ENCODE measurements around the gene BNIP2.

- TF ChIP-seq, protein P1, sequence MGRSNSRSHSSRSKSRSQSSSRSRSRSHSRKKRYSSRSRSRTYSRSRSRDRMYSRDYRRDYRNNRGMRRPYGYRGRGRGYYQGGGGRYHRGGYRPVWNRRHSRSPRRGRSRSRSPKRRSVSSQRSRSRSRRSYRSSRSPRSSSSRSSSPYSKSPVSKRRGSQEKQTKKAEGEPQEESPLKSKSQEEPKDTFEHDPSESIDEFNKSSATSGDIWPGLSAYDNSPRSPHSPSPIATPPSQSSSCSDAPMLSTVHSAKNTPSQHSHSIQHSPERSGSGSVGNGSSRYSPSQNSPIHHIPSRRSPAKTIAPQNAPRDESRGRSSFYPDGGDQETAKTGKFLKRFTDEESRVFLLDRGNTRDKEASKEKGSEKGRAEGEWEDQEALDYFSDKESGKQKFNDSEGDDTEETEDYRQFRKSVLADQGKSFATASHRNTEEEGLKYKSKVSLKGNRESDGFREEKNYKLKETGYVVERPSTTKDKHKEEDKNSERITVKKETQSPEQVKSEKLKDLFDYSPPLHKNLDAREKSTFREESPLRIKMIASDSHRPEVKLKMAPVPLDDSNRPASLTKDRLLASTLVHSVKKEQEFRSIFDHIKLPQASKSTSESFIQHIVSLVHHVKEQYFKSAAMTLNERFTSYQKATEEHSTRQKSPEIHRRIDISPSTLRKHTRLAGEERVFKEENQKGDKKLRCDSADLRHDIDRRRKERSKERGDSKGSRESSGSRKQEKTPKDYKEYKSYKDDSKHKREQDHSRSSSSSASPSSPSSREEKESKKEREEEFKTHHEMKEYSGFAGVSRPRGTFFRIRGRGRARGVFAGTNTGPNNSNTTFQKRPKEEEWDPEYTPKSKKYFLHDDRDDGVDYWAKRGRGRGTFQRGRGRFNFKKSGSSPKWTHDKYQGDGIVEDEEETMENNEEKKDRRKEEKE (IDR thresholded peaks at IDR 0.05), result no peak
- no peak for TF ChIP-seq RNF2 (conservative IDR thresholded peaks at IDR 0.05; ENCODE audit: low read depth)
- no peak for TF ChIP-seq CREB3 (CRISPR knock-in tag; IDR thresholded peaks at IDR 0.05)
- no peak for TF ChIP-seq TEAD2 (CRISPR knock-in tag; IDR thresholded peaks at IDR 0.05)
These were observed 8.2 kb downstream of the BNIP2 start for GRCh38 chr15:59680870-59681269.
